ENCODE data around the gene POLK. TPM values are rescaled to one million over a fixed set of nuclear protein-coding genes. Genes with fewer than 3 reads are reported as not detected.

POLK gene
- total and polyA plus RNA-seq, 2 of the 8 experiments (the other 6 are each of a cell fraction or from before 2014, with no cell fraction given) = 2.0 to 9.0 TPM

- Histone ChIP-seq H3K14ac (ENCODE audit: insufficient read length) (no peak overlapping the region), H3K23me2 (ENCODE audit: low read depth, low read length) (no peaks in the 10 kb centered on the region; the same call in 1 of the 2 replicates), H3K4me1 (replicated peaks in 1 of 4; ENCODE audit: control insufficient read depth in 3 of 4, insufficient read depth in 4 of 4, low read length in 3 of 4) (peaks cover 0 to 6% (median 2%) of the 10 kb centered on the region in 4 experiments; a peak in 2 of 7 replicates), H2BK12ac (ENCODE audit: low read depth, low read length) (no peak overlapping the region), H3K9ac (replicated peaks in 1 of 4; ENCODE audit: extremely low read depth in 1 of 4, low read depth in 3 of 4, low read length in 3 of 4) (no peak overlapping the region), H3K4ac (replicated peaks; ENCODE audit: insufficient read length, low read depth, low read length) (no peak overlapping the region), H2AK5ac (ENCODE audit: low read depth, low read length) (no peak overlapping the region), H3K9me3 (ENCODE audit: insufficient read depth in 2 of 2, low read depth in 1 of 2, low read length in 1 of 2) (no peaks in the 10 kb centered on the region), H3K56ac (replicated peaks; ENCODE audit: insufficient read length, low read depth, low read length) (no peak overlapping the region), H3K23ac (ENCODE audit: insufficient read length) (no peak overlapping the region), H2BK5ac (ENCODE audit: low read depth, low read length) (no peak overlapping the region), H3K79me2 (ENCODE audit: control insufficient read depth in 1 of 2, insufficient read depth in 2 of 2, low read length in 2 of 2) (peaks cover 4 to 69% of the 10 kb centered on the region in 2 experiments), H3K4me3 (ENCODE audit: extremely low read depth in 1 of 4, insufficient read depth in 2 of 4, low read depth in 3 of 4, low read length in 4 of 4) (no peak overlapping the region), H2BK120ac (replicated peaks; ENCODE audit: low read depth, low read length) (no peak overlapping the region), H4K20me1 (replicated peaks in 1 of 2; ENCODE audit: control insufficient read depth in 1 of 2, insufficient read depth in 2 of 2, low read length in 2 of 2) (no peaks in the 10 kb centered on the region), H3K18ac (ENCODE audit: extremely low read depth, low read length) (no peak overlapping the region), H2BK20ac (ENCODE audit: low read length) (no peak overlapping the region), H3K27me3 (replicated peaks in 1 of 4; ENCODE audit: control insufficient read depth in 3 of 4, extremely low read depth in 1 of 4, insufficient read depth in 3 of 4, low read length in 3 of 4) (no peaks in the 10 kb centered on the region), H3K4me2 (ENCODE audit: insufficient read depth in 1 of 2, low read depth in 2 of 2, low read length in 2 of 2) (no peak overlapping the region), H3K79me1 (ENCODE audit: low read depth, low read length) (peaks cover 4% of the 10 kb centered on the region; the same call in 1 of the 2 replicates), H2BK15ac (ENCODE audit: low read length) (no peak overlapping the region), H3K27ac (ENCODE audit: low read depth, low read length) (no peak overlapping the region), H4K91ac (replicated peaks; ENCODE audit: insufficient read length, low read length) (no peak overlapping the region), H4K8ac (ENCODE audit: extremely low read depth, insufficient read depth, low read length) (no peak overlapping the region), H2AFZ (ENCODE audit: low read length) (no peak overlapping the region), H4K5ac (ENCODE audit: insufficient read length, low read depth, low read length) (no peak overlapping the region), H3K36me3 (ENCODE audit: control insufficient read depth in 2 of 4, insufficient read depth in 4 of 4, low read length in 3 of 4) (no peaks in the 10 kb centered on the region)
- POLR2A ChIA-PET (ENCODE audit: partially characterized antibody) = no interaction called here
- FAIRE-seq (no peak), DNase-seq (ENCODE audit: low read depth in 1 of 2, low spot score in 2 of 2) (no peak)
- WGBS, 2 experiments (ENCODE audit: extremely low coverage in 1 of 2, insufficient coverage in 1 of 2, insufficient read length in 1 of 2, insufficient replicate concordance in 2 of 2, low coverage in 1 of 2, low lambda C conversion rate in 2 of 2, missing lambda C conversion rate in 1 of 2) = 77% methylated on average over 2 of the region's 2 CpGs; no CpG with 5 or more reads in 1 of the 2 experiments
- CTCF ChIA-PET (ENCODE audit: partially characterized antibody) = interaction anchor here (0.6 kb wide), 1 partner anchor 694 kb away, joined by 3 read pairs; no protein-coding TSS in a partner anchor
- TF ChIP-seq CBX5 (IDR thresholded peaks at IDR 0.05; ENCODE audit: low read depth, low read length) = no peak
- TF ChIP-seq TCF12 (IDR thresholded peaks at IDR 0.05; ENCODE audit: low read depth, low read length) = no peak
- no peak for TF ChIP-seq YY1 (IDR thresholded peaks at IDR 0.05; ENCODE audit: low read depth, low read length)
- TF ChIP-seq RNF2 (IDR thresholded peaks at IDR 0.05; ENCODE audit: borderline replicate concordance, low read depth, low read length, missing control alignments, poor library complexity, severe bottlenecking) = no peak
- TF ChIP-seq HDAC6 (IDR thresholded peaks at IDR 0.05; ENCODE audit: low read depth, low read length) = no peak
- TF ChIP-seq ATF2 (IDR thresholded peaks at IDR 0.05; ENCODE audit: low read length) = no peak
- TF ChIP-seq TAF1 (IDR thresholded peaks at IDR 0.05; ENCODE audit: low read depth, low read length) = no peak
- no peak for TF ChIP-seq MAX (IDR thresholded peaks at IDR 0.05)
- no peak for TF ChIP-seq SAP30 (IDR thresholded peaks at IDR 0.05; ENCODE audit: insufficient read depth, insufficient replicate concordance, low read length)
- no peak for TF ChIP-seq RFX5 (IDR thresholded peaks at IDR 0.05; ENCODE audit: borderline replicate concordance, low read depth, low read length)
- TF ChIP-seq GTF2F1 (IDR thresholded peaks at IDR 0.05; ENCODE audit: borderline replicate concordance, low read depth, low read length) = no peak
- no peak for TF ChIP-seq CEBPB (IDR thresholded peaks at IDR 0.05; ENCODE audit: low read depth, low read length)
These were observed 43.1 kb upstream of the POLK start for GRCh38 chr5:75468593-75468992.
